CD14-positive monocyte (primary cell): ENCODE data around the gene CLDN20. TPM values are rescaled to one million over a fixed set of nuclear protein-coding genes. Genes with fewer than 3 reads are reported as not detected.

Experiments
- DNase-seq, 3 donors: peaks; one replicate each; pipeline ENCODE4 v3.0.0-alpha.2; 2011 to 2022
- H2AFZ ChIP-seq: 2 replicates; pipeline ENCODE4 v1.6.0; 2012; ENCODE audit warnings: mild to moderate bottlenecking, low read depth, low read length, inconsistent platforms; ENCODE audit not compliant: insufficient read depth, poor library complexity, severe bottlenecking
- H3K27ac ChIP-seq, 2 donors: 1 replicate in 1 of 2; 2 replicates in 1 of 2; pipeline ENCODE4 v1.5.1; 2012 to 2013; ENCODE audit warnings: low read length in 2 of 2, control low read depth in 1 of 2, inconsistent platforms in 1 of 2, low read depth in 1 of 2, mild to moderate bottlenecking in 1 of 2
- H3K27me3 ChIP-seq, 2 donors: one replicate each; pipeline versions ENCODE4 v1.6.0 to v1.6.1; 2011 to 2013; ENCODE audit warnings: low read length in 2 of 2; ENCODE audit not compliant: control insufficient read depth in 2 of 2, insufficient read depth in 2 of 2
- H3K36me3 ChIP-seq, 2 donors: replicated peaks in 1 of 2; 1 replicate in 1 of 2; 2 replicates in 1 of 2; pipeline versions ENCODE4 v1.5.1 to v1.6.1; 2012 to 2013; ENCODE audit warnings: low read length in 2 of 2, control low read depth in 1 of 2, inconsistent platforms in 1 of 2, mild to moderate bottlenecking in 1 of 2; ENCODE audit not compliant: insufficient read depth in 2 of 2, control insufficient read depth in 1 of 2
- H3K4me1 ChIP-seq, 2 donors: 1 replicate in 1 of 2; 2 replicates in 1 of 2; pipeline versions ENCODE4 v1.5.1 to v1.6.1; 2012 to 2013; ENCODE audit warnings: low read length in 2 of 2, control low read depth in 1 of 2, inconsistent platforms in 1 of 2, mild to moderate bottlenecking in 1 of 2, moderate library complexity in 1 of 2; ENCODE audit not compliant: insufficient read depth in 2 of 2, control insufficient read depth in 1 of 2
- H3K4me2 ChIP-seq: replicated peaks from 2 replicates; pipeline ENCODE3; 2012; ENCODE audit warnings: low read length, moderate library complexity, mild to moderate bottlenecking; ENCODE audit not compliant: poor library complexity, severe bottlenecking; ENCODE audit errors: extremely low read depth
- H3K4me3 ChIP-seq, 3 experiments: fragments of 200-600 bp in 1 of 3; sonication (generic) in 1 of 3; replicated peaks in 1 of 3; 1 replicate in 2 of 3; 2 replicates in 1 of 3; pipeline ENCODE4 v1.5.1; 2011 to 2013; ENCODE audit warnings: low read length in 3 of 3, mild to moderate bottlenecking in 3 of 3, control low read depth in 2 of 3, low read depth in 2 of 3, inconsistent platforms in 1 of 3, moderate library complexity in 1 of 3
- H3K79me2 ChIP-seq: 2 replicates; pipeline ENCODE4 v1.6.0; 2012; ENCODE audit warnings: mild to moderate bottlenecking, control low read depth, inconsistent platforms, low read length, moderate library complexity; ENCODE audit not compliant: insufficient read depth
- H3K9ac ChIP-seq: 2 replicates; pipeline ENCODE4 v1.6.0; 2017; ENCODE audit warnings: low read length, mild to moderate bottlenecking; ENCODE audit not compliant: insufficient read depth, poor library complexity, severe bottlenecking
- H3K9me3 ChIP-seq, 2 donors: replicated peaks in 1 of 2; 1 replicate in 1 of 2; 2 replicates in 1 of 2; pipeline versions ENCODE4 v1.5.1 to v1.6.1; 2012 to 2013; ENCODE audit warnings: low read length in 2 of 2, control low read depth in 1 of 2; ENCODE audit not compliant: control insufficient read depth in 1 of 2, insufficient read depth in 1 of 2
- H4K20me1 ChIP-seq: 2 replicates; pipeline ENCODE4 v1.6.0; 2012; ENCODE audit warnings: mild to moderate bottlenecking, low read length, control low read depth, moderate library complexity; ENCODE audit not compliant: insufficient read depth
- H3K27ac Mint-ChIP-seq, 7 donors: one replicate each; pipeline ENCODE4 v1.8.0; 2020; ENCODE audit warnings: mild to moderate bottlenecking in 7 of 7, mixed read lengths in 7 of 7, moderate library complexity in 6 of 7, inconsistent platforms in 2 of 7
- H3K27me3 Mint-ChIP-seq, 3 donors: one replicate each; pipeline ENCODE4 v1.8.0; 2021 to 2022; ENCODE audit warnings: low read depth in 3 of 3, mild to moderate bottlenecking in 3 of 3, mixed read lengths in 3 of 3, moderate library complexity in 3 of 3, inconsistent platforms in 1 of 3
- H3K36me3 Mint-ChIP-seq, 2 donors: one replicate each; pipeline ENCODE4 v1.8.0; 2020; ENCODE audit warnings: mixed read lengths in 2 of 2, inconsistent platforms in 1 of 2, mild to moderate bottlenecking in 1 of 2
- H3K4me1 Mint-ChIP-seq: one replicate; pipeline ENCODE4 v1.8.0; 2020; ENCODE audit warnings: mild to moderate bottlenecking, mixed read lengths
- H3K4me3 Mint-ChIP-seq, 2 donors: one replicate each; pipeline ENCODE4 v1.8.0; 2020; ENCODE audit warnings: mild to moderate bottlenecking in 2 of 2, mixed read lengths in 2 of 2, moderate library complexity in 1 of 2
- H3K9me3 Mint-ChIP-seq, 7 donors: one replicate each; pipeline ENCODE4 v1.8.0; 2020 to 2022; ENCODE audit warnings: mixed read lengths in 7 of 7, mild to moderate bottlenecking in 6 of 7, moderate library complexity in 6 of 7, inconsistent platforms in 2 of 7
- CTCF ChIP-seq: fragments of 200-600 bp; IDR thresholded peaks from one replicate; pipeline ENCODE4 v1.8.0; 2022; ENCODE audit warnings: antibody characterized with exemption, mild to moderate bottlenecking
- WGBS: methylation state at CpG from one replicate; pipeline ENCODE4 v1.1.5; 2013; ENCODE audit warnings: missing lambda C conversion rate; ENCODE audit not compliant: insufficient coverage; 5-methylcytosine and 5-hydroxymethylcytosine counted together
- intact Hi-C, 2 donors: fragments of 100-400 bp; cut with micrococcal nuclease; formaldehyde crosslinking; loops; one replicate each; pipeline versions ENCODE4 v1.15.0 to v1.15.1; 2023
- polyA plus RNA-seq, 3 donors: library from polyadenylated mRNA; depleted of rRNA in 1 of 3; unstranded in 2 of 3; stranded (reverse) in 1 of 3; fragments of 300-500 nt in 2 of 3; fragments of >200 nt in 1 of 3; fragmentation: Illumina TruSeq in 2 of 3; gene quantifications; 1 replicate in 2 of 3; 2 replicates in 1 of 3; pipeline ENCODE4 v1.2.3, GENCODE V29; 2012 to 2021

The CLDN20 gene
- polyA plus RNA-seq, 3 donors = not detected

GRCh38 chr6:155257796-155258195 lies 6.0 kb upstream of the CLDN20 start:
- no peak for TF ChIP-seq CTCF
- Mint-ChIP-seq H3K27ac (peak overlapping the region in 1 of 7 donors; percentile 78), H3K27me3 (peaks cover 0 to 1% (median 0%) of the 10 kb centered on the region in 3 donors), H3K9me3 (no peaks in the 10 kb centered on the region), H3K4me3 (no peak overlapping the region), H3K36me3 (peaks cover 54 to 64% of the 10 kb centered on the region in 2 donors), H3K4me1 (no peaks in the 10 kb centered on the region)
- no peak overlapping the region for H2AFZ ChIP-seq
- H3K27me3 ChIP-seq = no peaks in the 10 kb centered on the region
- no peaks in the 10 kb centered on the region for H3K9me3 ChIP-seq
- no CpG with 5 or more reads among the region's 9 CpGs for WGBS
- no peaks in the 10 kb centered on the region for H3K4me1 ChIP-seq
- H3K9ac ChIP-seq = no peak overlapping the region
- H3K4me2 ChIP-seq = no peak overlapping the region
- H3K79me2 ChIP-seq = no peaks in the 10 kb centered on the region
- H4K20me1 ChIP-seq = no peaks in the 10 kb centered on the region
- H3K36me3 ChIP-seq = peaks cover 54 to 87% of the 10 kb centered on the region in 2 donors
- intact Hi-C loops = no loop called here
- no peak for DNase-seq
- H3K4me3 ChIP-seq = no peak overlapping the region
- no peak overlapping the region for H3K27ac ChIP-seq

- no peak for DNase-seq
- 100% methylated on average over 2 of the region's 3 CpGs for WGBS
- peaks cover 50 to 83% of the 10 kb centered on the region in 2 donors for H3K36me3 ChIP-seq
These were observed 4.6 kb upstream of the CLDN20 start for GRCh38 chr6:155259204-155259603.

More at GRCh38 chr6:155259204-155259603, 4.6 kb upstream of the CLDN20 start:
- Mint-ChIP-seq H3K36me3 (peaks cover 51 to 56% of the 10 kb centered on the region in 2 donors), H3K4me3 (no peak overlapping the region), H3K27me3 (peaks cover 0 to 1% (median 1%) of the 10 kb centered on the region in 3 donors), H3K4me1 (no peaks in the 10 kb centered on the region), H3K27ac (no peak overlapping the region), H3K9me3 (no peaks in the 10 kb centered on the region)
- no peak overlapping the region for H2AFZ ChIP-seq
- no peak for TF ChIP-seq CTCF
- H4K20me1 ChIP-seq = no peaks in the 10 kb centered on the region
- H3K4me2 ChIP-seq = no peak overlapping the region
- H3K4me1 ChIP-seq = no peaks in the 10 kb centered on the region
- H3K4me3 ChIP-seq = no peak overlapping the region
- H3K9ac ChIP-seq = no peak overlapping the region
- intact Hi-C loops = no loop called here
- no peak overlapping the region for H3K27ac ChIP-seq
- H3K27me3 ChIP-seq = no peaks in the 10 kb centered on the region
- no peaks in the 10 kb centered on the region for H3K79me2 ChIP-seq
- H3K9me3 ChIP-seq = no peaks in the 10 kb centered on the region
